GM13976 (cell line): ENCODE measurements around the gene SRM.
"Not testable (repeated sequence)": the region's sequence is repeated elsewhere in the genome, so short reads cannot be mapped to it uniquely, and the experiment has no call there.

Source experiments
- DNase-seq: peaks from one replicate; pipeline ENCODE4 v3.0.0; 2012; ENCODE audit warnings: low spot score
- in situ Hi-C: fragments of 300-500 bp; cut with MboI; formaldehyde crosslinking; loops from one replicate; pipeline ENCODE4 v1.12.0; 2022; ENCODE audit warnings: low sequenced_read_pairs, mixed read lengths, inconsistent platforms; ENCODE audit not compliant: unreplicated experiment
- TF ChIP-seq, protein P1 (sequence below): IDR thresholded peaks from 2 replicates; pipeline ENCODE4 v1.5.1; 2012; ENCODE audit warnings: borderline replicate concordance, mild to moderate bottlenecking; ENCODE audit not compliant: insufficient read depth; ENCODE audit errors: extremely low read depth, missing control alignments, control extremely low read depth

SRM gene

DNA sequence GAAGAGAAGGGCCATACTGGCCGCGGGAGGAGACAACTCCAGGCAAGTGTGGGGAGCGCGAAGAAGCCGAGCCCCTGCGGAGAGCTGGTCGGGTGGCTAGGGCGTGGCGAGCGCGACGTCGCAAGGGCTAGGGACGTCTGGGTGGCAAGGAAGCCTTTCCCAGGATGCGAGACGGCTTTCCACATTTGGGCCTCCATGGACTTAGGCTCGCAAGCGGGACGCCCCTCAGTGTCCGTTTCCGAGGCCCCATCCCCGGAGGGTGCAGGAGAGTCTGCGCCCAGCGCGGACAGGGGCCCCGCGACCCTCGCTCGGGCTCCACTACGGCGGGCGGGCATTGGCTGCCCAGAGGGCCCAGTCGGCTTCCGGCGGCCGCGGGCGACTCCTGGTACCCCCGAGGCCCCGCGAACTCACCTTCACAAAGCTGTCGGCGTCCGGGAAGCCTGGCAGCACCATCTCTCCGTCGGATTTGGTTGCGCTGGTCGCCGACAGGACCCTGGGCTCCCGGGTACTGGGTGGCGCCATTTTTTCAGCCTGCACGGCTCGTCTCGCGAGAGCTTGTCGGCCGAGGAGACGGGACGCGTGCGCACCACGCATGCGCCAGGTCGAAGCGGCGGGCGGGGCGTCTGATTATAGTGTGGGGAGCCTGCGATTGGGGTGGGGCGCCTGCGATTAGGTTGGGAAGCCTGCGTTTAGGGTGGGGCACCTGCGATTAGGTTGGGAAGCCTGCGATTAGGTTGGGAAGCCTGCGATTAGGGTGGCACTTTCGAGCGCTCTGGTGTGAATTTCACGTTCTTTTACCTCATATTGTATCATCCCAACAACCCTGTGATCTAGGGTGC, 39.7 kb upstream of the SRM start, which contains the start of gene EXOSC10:
EXOSC10 (minus strand) TSS at position 560 of the 839 bp plus-strand sequence; CDS start at position 522, 38 bp downstream.
- peak; percentile 98 for DNase-seq
- TF ChIP-seq, protein P1, sequence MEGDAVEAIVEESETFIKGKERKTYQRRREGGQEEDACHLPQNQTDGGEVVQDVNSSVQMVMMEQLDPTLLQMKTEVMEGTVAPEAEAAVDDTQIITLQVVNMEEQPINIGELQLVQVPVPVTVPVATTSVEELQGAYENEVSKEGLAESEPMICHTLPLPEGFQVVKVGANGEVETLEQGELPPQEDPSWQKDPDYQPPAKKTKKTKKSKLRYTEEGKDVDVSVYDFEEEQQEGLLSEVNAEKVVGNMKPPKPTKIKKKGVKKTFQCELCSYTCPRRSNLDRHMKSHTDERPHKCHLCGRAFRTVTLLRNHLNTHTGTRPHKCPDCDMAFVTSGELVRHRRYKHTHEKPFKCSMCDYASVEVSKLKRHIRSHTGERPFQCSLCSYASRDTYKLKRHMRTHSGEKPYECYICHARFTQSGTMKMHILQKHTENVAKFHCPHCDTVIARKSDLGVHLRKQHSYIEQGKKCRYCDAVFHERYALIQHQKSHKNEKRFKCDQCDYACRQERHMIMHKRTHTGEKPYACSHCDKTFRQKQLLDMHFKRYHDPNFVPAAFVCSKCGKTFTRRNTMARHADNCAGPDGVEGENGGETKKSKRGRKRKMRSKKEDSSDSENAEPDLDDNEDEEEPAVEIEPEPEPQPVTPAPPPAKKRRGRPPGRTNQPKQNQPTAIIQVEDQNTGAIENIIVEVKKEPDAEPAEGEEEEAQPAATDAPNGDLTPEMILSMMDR: no peak
- in situ Hi-C loops: no loop called here

DNA sequence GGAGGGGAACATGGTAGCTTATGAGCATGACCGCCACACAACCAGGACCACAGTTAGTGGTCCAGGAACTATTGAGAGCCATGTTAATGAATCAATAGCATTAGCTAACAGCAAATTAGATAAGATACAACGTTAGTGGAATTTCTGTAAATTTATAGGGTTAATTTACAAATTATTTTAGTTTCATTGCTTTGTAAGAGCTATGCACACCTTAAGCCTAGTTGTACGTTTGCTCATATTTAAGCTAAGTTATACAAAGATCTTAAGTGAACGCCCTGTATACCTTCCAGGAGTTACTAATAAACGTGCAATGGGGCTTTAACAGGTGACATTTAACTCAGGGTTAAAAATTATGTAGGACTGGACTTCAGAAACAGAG, 39.1 kb upstream of the SRM start:
- in situ Hi-C loops: no loop called here
- DNase-seq: no peak
- TF ChIP-seq, protein P1: no peak

DNA sequence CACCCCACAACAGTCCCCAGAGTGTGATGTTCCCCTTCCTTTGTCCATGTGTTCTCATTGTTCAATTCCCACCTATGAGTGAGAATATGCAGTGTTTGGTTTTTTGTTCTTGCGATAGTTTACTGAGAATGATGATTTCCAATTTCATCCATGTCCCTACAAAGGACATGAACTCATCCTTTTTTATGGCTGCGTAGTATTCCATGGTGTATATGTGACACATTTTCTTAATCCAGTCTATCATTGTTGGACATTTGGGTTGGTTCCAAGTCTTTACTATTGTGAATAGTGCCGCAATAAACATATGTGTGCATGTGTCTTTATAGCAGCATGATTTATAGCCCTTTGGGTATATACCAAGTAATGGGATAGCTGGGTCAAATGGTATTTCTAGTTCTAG, 24.0 kb upstream of the SRM start:
- DNase-seq, in situ Hi-C loops: not testable (repeated sequence)

DNA sequence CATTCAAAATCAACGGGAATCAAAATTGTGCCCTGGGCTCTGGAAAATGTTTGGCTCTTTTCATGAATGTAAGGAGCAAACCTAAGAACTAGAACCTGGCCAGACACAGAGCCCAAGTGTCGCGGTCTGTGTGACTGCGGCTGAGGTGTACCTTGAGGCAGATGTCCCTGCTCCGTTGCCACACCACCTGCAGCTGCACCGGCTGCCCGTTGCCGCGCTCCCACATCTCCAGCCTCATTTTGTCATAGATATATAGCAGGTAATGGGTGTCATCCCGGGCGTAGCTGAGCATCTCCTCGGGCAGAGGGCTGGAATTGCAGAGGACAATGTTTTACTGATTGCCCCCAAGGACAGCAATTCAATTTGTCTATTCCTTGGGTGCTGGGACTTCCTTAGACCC, 21.1 kb upstream of the SRM start:
- TF ChIP-seq, protein P1: no peak
- peak; percentile 3 for DNase-seq
- in situ Hi-C loops: no loop called here

DNA sequence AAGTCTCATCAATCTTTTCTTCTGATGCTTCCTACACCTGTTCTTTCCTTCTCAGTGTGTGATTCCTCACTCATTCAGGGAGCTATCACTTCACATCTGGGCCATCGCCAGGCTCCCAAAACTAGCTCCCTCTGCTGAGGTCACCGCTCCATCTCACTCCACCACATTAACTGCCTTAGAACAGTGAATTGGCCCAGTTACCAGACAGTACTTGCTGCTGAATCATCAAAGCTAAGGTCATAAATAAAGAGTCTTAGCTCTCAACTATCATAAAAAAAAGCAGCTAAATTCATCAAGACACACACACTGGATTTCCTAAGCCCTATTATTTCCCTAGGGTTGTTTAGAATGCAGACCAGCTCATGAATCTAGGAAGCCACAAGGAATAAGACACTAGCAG, 18.8 kb upstream of the SRM start:
- in situ Hi-C loops: no loop called here

DNA sequence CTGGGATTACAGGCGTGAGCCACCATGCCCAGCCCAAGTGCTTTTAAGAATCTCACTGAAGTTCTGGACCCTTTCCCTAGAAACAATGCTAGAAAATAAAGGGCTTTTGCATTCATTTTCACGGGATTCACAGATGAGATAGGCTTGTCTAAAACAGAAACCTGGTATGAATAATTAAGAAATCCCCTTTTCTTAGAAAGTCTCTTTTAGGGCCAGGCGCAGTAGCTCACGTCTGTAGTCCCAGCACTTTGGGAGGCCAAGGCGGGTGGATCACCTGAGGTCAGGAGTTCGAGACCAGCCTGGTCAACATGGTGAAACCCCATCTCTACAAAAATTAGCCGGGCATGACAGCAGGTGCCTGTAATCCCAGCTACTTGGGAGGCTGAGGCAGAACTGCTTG, 13.6 kb upstream of the SRM start:
- DNase-seq: peak; percentile 69
- in situ Hi-C loops: loop anchor here (25.0 kb wide), 1 partner anchor 564 kb away; no protein-coding TSS in a partner anchor

More for the DNA sequence above, 18.8 kb upstream of the SRM start:
- TF ChIP-seq, protein P1: no peak
- peak; percentile 8 for DNase-seq

DNA sequence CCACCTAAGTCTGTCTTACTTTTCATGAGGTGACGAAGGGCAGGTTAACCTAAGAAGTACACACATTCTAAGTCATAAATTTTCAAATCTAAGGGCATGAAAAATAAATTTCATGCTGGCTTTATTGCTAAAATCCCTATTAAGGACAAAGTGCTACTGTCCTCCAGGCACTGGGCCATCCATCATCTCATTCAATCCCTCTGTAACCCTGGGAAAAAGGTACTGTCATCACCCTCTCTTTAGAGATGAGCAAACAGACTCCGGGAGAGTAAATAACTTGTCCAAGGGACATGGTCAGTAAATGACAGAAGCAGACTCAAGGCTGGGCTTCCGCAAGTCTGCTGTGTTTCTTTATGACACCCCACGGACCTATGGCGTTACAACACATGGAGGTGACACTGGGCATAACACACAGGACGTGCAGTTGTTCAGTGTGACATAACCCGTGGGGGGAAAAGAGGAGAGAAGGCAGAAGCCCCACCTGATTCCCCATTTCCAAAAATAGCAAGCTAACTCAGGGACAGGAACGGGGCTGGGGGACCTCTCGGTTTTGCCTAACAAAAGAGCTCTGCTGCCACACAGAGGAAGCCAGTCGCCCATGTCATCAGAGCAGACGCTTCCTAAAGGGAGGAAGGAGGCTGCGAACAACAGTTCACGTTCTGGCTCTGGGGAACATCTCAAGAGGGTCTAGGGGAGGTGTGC, 12.5 kb upstream of the SRM start:
- peak; percentile 70 for DNase-seq
- TF ChIP-seq, protein P1: peak; percentile 48
- in situ Hi-C loops: loop anchor here (25.0 kb wide), 1 partner anchor 565 kb away; no protein-coding TSS in a partner anchor
